Fibroblast of lung (primary cell): Measurements from ENCODE around the gene SGCA. TPM values are rescaled to one million over a fixed set of nuclear protein-coding genes. Genes with fewer than 3 reads are reported as not detected.

Source experiments
- DNase-seq, 2 donors: peaks; one replicate each; pipeline versions ENCODE4 v3.0.0 to v3.0.0-alpha.2; 2010; ENCODE audit warnings: low read depth in 2 of 2
- H2AFZ ChIP-seq: 2 replicates; pipeline ENCODE4 v1.5.1; 2012; ENCODE audit warnings: low read length, control low read depth, inconsistent platforms
- H3K27ac ChIP-seq: 2 replicates; pipeline ENCODE4 v1.5.1; 2011; ENCODE audit warnings: low read length, control low read depth; ENCODE audit not compliant: insufficient read depth
- H3K27me3 ChIP-seq: 2 replicates; pipeline ENCODE4 v1.5.1; 2011; ENCODE audit warnings: mild to moderate bottlenecking, low read length; ENCODE audit not compliant: control insufficient read depth, insufficient read depth
- H3K36me3 ChIP-seq: 2 replicates; pipeline ENCODE4 v1.5.1; 2011; ENCODE audit warnings: low read length; ENCODE audit not compliant: control insufficient read depth, insufficient read depth
- H3K4me1 ChIP-seq: 2 replicates; pipeline ENCODE4 v1.5.1; 2011; ENCODE audit warnings: low read length; ENCODE audit not compliant: control insufficient read depth, insufficient read depth; ENCODE audit errors: extremely low read depth
- H3K4me2 ChIP-seq: 2 replicates; pipeline ENCODE4 v1.5.1; 2011; ENCODE audit warnings: low read length, control low read depth; ENCODE audit not compliant: insufficient read depth; ENCODE audit errors: extremely low read depth
- H3K4me3 ChIP-seq, 4 experiments: fragments of 200-600 bp in 1 of 4; sonication (generic) in 1 of 4; replicated peaks in 1 of 4; 2 replicates each; pipeline ENCODE4 v1.5.1; 2011 to 2016; ENCODE audit warnings: low read length in 4 of 4, low read depth in 3 of 4, mild to moderate bottlenecking in 3 of 4, control low read depth in 2 of 4, inconsistent platforms in 1 of 4, mixed read lengths in 1 of 4; ENCODE audit not compliant: insufficient read depth in 1 of 4; ENCODE audit errors: control extremely low read depth in 1 of 4
- H3K79me2 ChIP-seq: 2 replicates; pipeline ENCODE4 v1.5.1; 2012; ENCODE audit warnings: mild to moderate bottlenecking, low read length, inconsistent platforms; ENCODE audit not compliant: control insufficient read depth, insufficient read depth
- H3K9ac ChIP-seq: 2 replicates; pipeline ENCODE4 v1.5.1; 2011; ENCODE audit warnings: mild to moderate bottlenecking, low read length, control low read depth; ENCODE audit not compliant: insufficient read depth
- H3K9me3 ChIP-seq: 2 replicates; pipeline ENCODE4 v1.5.1; 2012; ENCODE audit warnings: low read depth, low read length; ENCODE audit not compliant: control insufficient read depth, insufficient read depth
- H4K20me1 ChIP-seq: 2 replicates; pipeline ENCODE4 v1.5.1; 2011; ENCODE audit warnings: low read length; ENCODE audit not compliant: control insufficient read depth, insufficient read depth; ENCODE audit errors: extremely low read depth
- EZH2 ChIP-seq: IDR thresholded peaks from 2 replicates; pipeline ENCODE4 v1.5.1; 2012; ENCODE audit warnings: low read length, control low read depth, mild to moderate bottlenecking; ENCODE audit errors: missing control alignments
- polyA plus RNA-seq, 2 donors: library from polyadenylated mRNA; depleted of rRNA in 1 of 2; stranded (reverse) in 1 of 2; unstranded in 1 of 2; fragments of >200 nt; gene quantifications; 2 replicates each; pipeline ENCODE4 v1.2.1, GENCODE V29; 2011 to 2012; ENCODE audit warnings: missing spikeins in 1 of 2
- total RNA-seq: library from RNA; depleted of rRNA; stranded (reverse); fragments of >200 nt; gene quantifications from 2 replicates; pipeline ENCODE4 v1.2.1, GENCODE V29; 2014
- TF ChIP-seq, protein P1 (sequence below), 2 donors: IDR thresholded peaks in 1 of 2; conservative IDR thresholded peaks in 1 of 2; 1 replicate in 1 of 2; 2 replicates in 1 of 2; pipeline ENCODE4 v1.5.1; 2011 to 2012; ENCODE audit warnings: low read length in 2 of 2, control low read depth in 1 of 2, inconsistent platforms in 1 of 2, low read depth in 1 of 2, mild to moderate bottlenecking in 1 of 2

The SGCA gene
- total and polyA plus RNA-seq, 2 donors (not counting 1 experiment from before 2014, with no cell fraction given), result 1.6 to 4.3 TPM

DNA sequence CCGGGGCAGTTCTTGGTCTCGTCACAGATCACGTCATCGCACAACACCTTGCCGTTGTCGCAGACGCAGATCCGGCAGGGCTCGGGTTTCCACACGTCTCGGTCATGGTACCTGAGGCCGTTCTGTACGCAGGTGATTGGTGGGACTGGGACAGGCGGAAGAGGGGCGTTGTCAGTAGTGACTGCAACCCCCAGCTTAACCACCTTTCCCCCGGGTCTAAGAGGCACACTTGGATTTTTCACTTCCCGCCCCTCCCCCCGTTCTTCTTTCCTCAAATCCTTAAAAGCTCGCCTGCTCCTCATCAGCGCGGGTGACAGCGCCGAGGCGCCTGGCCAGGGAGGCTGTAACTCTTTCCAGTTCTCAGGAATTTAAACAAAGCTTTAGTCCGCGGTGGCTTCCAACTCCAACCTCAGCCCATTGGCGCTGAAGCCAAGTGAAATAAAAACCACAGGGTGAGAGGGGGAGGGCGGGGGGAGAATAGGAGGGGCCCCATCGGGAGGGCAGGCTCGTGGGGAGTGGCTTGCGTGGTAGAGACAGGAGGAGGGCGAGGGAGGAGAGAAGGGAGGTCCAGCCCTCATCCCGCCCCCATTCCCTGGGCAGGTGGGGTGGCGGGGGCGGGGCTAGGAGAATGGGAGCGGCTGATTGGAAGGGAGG is 34.1 kb downstream of the SGCA start:
- no peaks in the 10 kb centered on the region for H4K20me1 ChIP-seq
- H3K4me1 ChIP-seq, result peaks cover 41% of the 10 kb centered on the region
- peak; percentile 91 to 99 for DNase-seq
- H3K79me2 ChIP-seq, result peaks cover 65% of the 10 kb centered on the region
- H3K9ac ChIP-seq, result peak overlapping the region; percentile 98
- no peaks in the 10 kb centered on the region for H3K9me3 ChIP-seq
- H2AFZ ChIP-seq, result no peak overlapping the region
- H3K4me2 ChIP-seq, result peak overlapping the region; percentile 91
- H3K27ac ChIP-seq, result peak overlapping the region; percentile 99
- H3K4me3 ChIP-seq, result peak overlapping the region; percentile 88 to 100 (median 94)
- H3K27me3 ChIP-seq, result no peaks in the 10 kb centered on the region
- peaks cover 37% of the 10 kb centered on the region for H3K36me3 ChIP-seq
- no peak for TF ChIP-seq EZH2
- TF ChIP-seq, protein P1, sequence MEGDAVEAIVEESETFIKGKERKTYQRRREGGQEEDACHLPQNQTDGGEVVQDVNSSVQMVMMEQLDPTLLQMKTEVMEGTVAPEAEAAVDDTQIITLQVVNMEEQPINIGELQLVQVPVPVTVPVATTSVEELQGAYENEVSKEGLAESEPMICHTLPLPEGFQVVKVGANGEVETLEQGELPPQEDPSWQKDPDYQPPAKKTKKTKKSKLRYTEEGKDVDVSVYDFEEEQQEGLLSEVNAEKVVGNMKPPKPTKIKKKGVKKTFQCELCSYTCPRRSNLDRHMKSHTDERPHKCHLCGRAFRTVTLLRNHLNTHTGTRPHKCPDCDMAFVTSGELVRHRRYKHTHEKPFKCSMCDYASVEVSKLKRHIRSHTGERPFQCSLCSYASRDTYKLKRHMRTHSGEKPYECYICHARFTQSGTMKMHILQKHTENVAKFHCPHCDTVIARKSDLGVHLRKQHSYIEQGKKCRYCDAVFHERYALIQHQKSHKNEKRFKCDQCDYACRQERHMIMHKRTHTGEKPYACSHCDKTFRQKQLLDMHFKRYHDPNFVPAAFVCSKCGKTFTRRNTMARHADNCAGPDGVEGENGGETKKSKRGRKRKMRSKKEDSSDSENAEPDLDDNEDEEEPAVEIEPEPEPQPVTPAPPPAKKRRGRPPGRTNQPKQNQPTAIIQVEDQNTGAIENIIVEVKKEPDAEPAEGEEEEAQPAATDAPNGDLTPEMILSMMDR (conservative IDR thresholded peaks at IDR 0.05 in 1 of 2, IDR thresholded peaks at IDR 0.05 in 1 of 2; ENCODE audit: low read depth in 1 of 2, low read length in 2 of 2), result no peak

DNA sequence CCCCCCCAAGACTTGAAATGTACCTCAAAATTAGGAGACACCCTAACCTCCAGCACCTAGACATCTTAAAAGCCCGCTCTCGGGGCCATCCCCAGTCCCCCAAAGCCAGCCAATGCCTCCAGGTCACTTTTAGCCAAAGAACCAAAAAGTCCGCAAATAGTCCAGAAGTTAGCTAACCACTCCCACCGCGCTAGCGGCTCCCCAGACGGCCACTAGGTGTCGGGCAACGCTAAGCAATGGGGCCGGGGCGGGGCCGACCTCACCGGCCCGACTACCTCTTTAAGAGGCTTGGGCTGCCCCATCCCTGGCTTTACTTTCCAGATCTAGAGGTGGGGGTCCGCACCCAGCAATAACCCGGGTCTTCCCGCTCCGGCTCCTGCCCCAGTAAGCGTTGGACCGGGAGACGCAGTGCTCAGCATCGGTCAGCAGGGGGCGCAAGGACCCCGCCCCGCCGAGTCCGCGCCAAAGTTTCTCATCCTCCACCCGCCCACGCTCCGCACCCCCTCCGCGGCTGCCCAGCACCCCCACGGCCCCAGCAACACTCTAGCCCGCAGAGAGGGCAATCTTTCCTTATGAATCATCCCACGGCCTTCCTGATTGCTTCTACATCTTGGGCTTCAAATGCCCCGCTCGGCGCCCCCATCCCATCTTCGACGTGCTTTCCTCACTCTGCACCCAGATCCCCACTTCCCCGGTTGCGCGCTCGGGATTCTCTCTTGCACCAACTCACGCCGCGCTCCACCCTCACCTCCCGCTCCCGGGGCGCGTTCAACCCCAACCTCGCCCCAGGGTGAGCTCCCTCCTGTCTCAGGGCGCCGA is 34.9 kb downstream of the SGCA start:
- H3K36me3 ChIP-seq, result peaks cover 30% of the 10 kb centered on the region
- TF ChIP-seq, protein P1 (conservative IDR thresholded peaks at IDR 0.05 in 1 of 2, IDR thresholded peaks at IDR 0.05 in 1 of 2; ENCODE audit: low read depth in 1 of 2, low read length in 2 of 2), result peak; percentile 80 to 83
- TF ChIP-seq EZH2, result no peak
- no peaks in the 10 kb centered on the region for H4K20me1 ChIP-seq
- no peaks in the 10 kb centered on the region for H3K27me3 ChIP-seq
- peak; percentile 78 to 96 for DNase-seq
- peak overlapping the region; percentile 80 to 100 (median 94) for H3K4me3 ChIP-seq
- peaks cover 58% of the 10 kb centered on the region for H3K79me2 ChIP-seq
- peak overlapping the region; percentile 99 for H3K27ac ChIP-seq
- H2AFZ ChIP-seq, result no peak overlapping the region
- peaks cover 46% of the 10 kb centered on the region for H3K4me1 ChIP-seq
- peak overlapping the region; percentile 98 for H3K9ac ChIP-seq
- H3K9me3 ChIP-seq, result no peaks in the 10 kb centered on the region
- H3K4me2 ChIP-seq, result peak overlapping the region; percentile 83

DNA sequence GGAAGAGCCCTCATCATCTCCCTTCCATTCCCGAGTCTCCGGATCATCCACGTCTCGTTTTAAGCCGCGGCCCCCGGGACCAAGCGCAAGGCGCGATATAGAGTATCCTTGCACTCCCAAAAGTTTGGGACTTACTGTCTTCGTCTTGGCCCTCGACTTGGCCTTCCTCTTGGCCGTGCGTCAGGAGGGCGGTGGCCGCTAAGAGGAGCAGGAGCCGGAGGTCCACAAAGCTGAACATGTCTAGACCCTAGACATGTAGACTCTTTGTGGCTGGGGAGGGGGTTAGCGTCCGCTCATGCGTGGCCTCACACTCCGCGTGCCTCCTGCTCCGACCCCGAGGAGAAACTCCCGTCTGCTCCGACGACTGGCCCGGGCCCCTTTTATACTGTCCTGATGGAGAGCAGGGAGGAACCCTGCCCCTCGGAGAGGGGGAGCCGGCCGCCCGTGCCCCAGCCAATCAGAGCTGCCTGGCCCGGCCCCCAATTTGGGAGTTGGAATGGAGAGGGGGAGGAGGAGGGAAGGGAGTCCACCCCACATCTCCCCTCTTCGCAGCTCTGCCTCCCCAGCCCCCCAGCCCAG is 35.6 kb downstream of the SGCA start, which contains the start of gene COL1A1:
TSS of gene COL1A1 (minus strand) at position 356 of the 579 bp plus-strand sequence. CDS start at position 238, 118 bp downstream.
- H3K36me3 ChIP-seq, result peaks cover 23% of the 10 kb centered on the region
- no peak within 1 kb of the TSS for H2AFZ ChIP-seq
- H4K20me1 ChIP-seq, result no peaks in the 10 kb centered on the region
- H3K79me2 ChIP-seq, result peaks cover 51% of the 10 kb centered on the region
- DNase-seq, result peak; percentile 86 to 90
- no peaks in the 10 kb centered on the region for H3K27me3 ChIP-seq
- peak within 1 kb of the TSS; percentile 99 for H3K27ac ChIP-seq
- peak within 1 kb of the TSS; percentile 80 to 100 (median 94) for H3K4me3 ChIP-seq
- no peak for TF ChIP-seq EZH2
- TF ChIP-seq, protein P1 (conservative IDR thresholded peaks at IDR 0.05 in 1 of 2, IDR thresholded peaks at IDR 0.05 in 1 of 2; ENCODE audit: low read depth in 1 of 2, low read length in 2 of 2), result no peak
- H3K9ac ChIP-seq, result peak within 1 kb of the TSS; percentile 98
- peak within 1 kb of the TSS; percentile 83 for H3K4me2 ChIP-seq
- peaks cover 46% of the 10 kb centered on the region for H3K4me1 ChIP-seq
- H3K9me3 ChIP-seq, result no peaks in the 10 kb centered on the region
